Measurements from ENCODE around the gene MAZ. TPM values are rescaled to one million over a fixed set of nuclear protein-coding genes. Genes with fewer than 3 reads are reported as not detected.
"Not testable (repeated sequence)": the region's sequence is repeated elsewhere in the genome, so short reads cannot be mapped to it uniquely, and the experiment has no call there.

Gene MAZ
- total and polyA plus RNA-seq, 2 donors from 2014 or later: 85.5 to 137 TPM

DNA sequence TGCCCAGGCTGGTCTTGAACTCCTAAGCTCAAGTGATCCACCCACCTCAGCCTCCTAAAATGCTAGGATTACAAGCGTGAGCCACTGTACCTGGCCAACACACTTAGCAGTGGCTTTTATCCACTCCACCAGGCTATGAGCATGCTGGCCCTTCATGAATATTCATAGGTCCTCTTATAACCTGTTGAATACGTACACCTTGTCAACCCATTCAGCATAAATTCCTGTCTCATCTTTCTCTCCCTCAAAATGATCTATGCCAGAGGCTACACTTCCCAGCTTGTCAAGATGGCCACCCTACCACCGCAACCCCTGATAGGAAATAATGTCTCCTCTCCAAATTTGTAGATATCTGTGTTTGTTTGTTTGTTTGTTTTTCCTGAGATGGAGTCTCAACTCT is 39.3 kb upstream of the MAZ start:
- H3K9ac ChIP-seq (ENCODE audit: low read length in 3 of 3): no peak overlapping the region
- no peaks in the 10 kb centered on the region for H3K9me3 ChIP-seq (ENCODE audit: control insufficient read depth in 2 of 3, insufficient read depth in 1 of 3, low read length in 3 of 3)
- TF ChIP-seq, protein P1, sequence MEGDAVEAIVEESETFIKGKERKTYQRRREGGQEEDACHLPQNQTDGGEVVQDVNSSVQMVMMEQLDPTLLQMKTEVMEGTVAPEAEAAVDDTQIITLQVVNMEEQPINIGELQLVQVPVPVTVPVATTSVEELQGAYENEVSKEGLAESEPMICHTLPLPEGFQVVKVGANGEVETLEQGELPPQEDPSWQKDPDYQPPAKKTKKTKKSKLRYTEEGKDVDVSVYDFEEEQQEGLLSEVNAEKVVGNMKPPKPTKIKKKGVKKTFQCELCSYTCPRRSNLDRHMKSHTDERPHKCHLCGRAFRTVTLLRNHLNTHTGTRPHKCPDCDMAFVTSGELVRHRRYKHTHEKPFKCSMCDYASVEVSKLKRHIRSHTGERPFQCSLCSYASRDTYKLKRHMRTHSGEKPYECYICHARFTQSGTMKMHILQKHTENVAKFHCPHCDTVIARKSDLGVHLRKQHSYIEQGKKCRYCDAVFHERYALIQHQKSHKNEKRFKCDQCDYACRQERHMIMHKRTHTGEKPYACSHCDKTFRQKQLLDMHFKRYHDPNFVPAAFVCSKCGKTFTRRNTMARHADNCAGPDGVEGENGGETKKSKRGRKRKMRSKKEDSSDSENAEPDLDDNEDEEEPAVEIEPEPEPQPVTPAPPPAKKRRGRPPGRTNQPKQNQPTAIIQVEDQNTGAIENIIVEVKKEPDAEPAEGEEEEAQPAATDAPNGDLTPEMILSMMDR (IDR thresholded peaks at IDR 0.05; ENCODE audit: borderline replicate concordance, extremely low read depth, insufficient read depth): no peak
- no peaks in the 10 kb centered on the region for H3K27me3 ChIP-seq (ENCODE audit: control insufficient read depth, insufficient read depth, low read length)
- no peak overlapping the region for H3K27ac ChIP-seq (ENCODE audit: low read depth in 2 of 2, low read length in 2 of 2)
- FAIRE-seq: no peak
- no peak overlapping the region for H3K4me3 ChIP-seq (ENCODE audit: low read length in 3 of 3)
- DNase-seq: no peak
- no peaks in the 10 kb centered on the region for H3K4me1 ChIP-seq (ENCODE audit: control insufficient read depth in 2 of 3, insufficient read depth in 2 of 3, low read depth in 1 of 3, low read length in 3 of 3)
- H3K36me3 ChIP-seq (ENCODE audit: control insufficient read depth in 2 of 3, insufficient read depth in 3 of 3, low read length in 3 of 3): no peaks in the 10 kb centered on the region
- intact Hi-C loops (cut with DNase I): no loop called here

DNA sequence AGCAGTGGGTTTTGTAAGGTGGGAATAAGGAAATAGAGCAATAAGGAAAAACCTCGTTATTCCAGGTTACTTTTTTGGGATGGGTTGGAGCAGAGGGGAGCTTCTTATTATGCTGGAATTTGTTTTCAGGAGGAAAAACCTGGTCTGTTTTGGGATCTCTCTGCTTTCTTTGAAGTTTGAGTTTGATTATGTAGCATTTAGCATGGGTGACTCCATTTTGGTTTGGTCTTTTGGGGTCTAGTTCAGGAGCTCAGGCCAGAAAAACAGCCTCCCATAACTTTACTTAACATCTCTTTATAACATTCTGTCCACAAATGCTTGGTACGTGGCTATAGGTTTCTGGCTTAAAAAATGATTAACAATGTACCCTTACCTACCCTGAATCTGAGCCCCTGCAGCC is 36.8 kb upstream of the MAZ start:
- no peak for FAIRE-seq
- Histone ChIP-seq H3K36me3 (ENCODE audit: control insufficient read depth in 2 of 3, insufficient read depth in 3 of 3, low read length in 3 of 3) (no peaks in the 10 kb centered on the region), H3K4me1 (ENCODE audit: control insufficient read depth in 2 of 3, insufficient read depth in 2 of 3, low read depth in 1 of 3, low read length in 3 of 3) (no peaks in the 10 kb centered on the region), H3K4me3 (ENCODE audit: low read length in 3 of 3) (no peak overlapping the region), H3K9ac (ENCODE audit: low read length in 3 of 3) (no peak overlapping the region), H3K27me3 (ENCODE audit: control insufficient read depth, insufficient read depth, low read length) (no peaks in the 10 kb centered on the region), H3K27ac (ENCODE audit: low read depth in 2 of 2, low read length in 2 of 2) (no peak overlapping the region), H3K9me3 (ENCODE audit: control insufficient read depth in 2 of 3, insufficient read depth in 1 of 3, low read length in 3 of 3) (no peaks in the 10 kb centered on the region)
- DNase-seq: no peak
- TF ChIP-seq, protein P1 (IDR thresholded peaks at IDR 0.05; ENCODE audit: borderline replicate concordance, extremely low read depth, insufficient read depth): no peak
- intact Hi-C loops (cut with DNase I): no loop called here

DNA sequence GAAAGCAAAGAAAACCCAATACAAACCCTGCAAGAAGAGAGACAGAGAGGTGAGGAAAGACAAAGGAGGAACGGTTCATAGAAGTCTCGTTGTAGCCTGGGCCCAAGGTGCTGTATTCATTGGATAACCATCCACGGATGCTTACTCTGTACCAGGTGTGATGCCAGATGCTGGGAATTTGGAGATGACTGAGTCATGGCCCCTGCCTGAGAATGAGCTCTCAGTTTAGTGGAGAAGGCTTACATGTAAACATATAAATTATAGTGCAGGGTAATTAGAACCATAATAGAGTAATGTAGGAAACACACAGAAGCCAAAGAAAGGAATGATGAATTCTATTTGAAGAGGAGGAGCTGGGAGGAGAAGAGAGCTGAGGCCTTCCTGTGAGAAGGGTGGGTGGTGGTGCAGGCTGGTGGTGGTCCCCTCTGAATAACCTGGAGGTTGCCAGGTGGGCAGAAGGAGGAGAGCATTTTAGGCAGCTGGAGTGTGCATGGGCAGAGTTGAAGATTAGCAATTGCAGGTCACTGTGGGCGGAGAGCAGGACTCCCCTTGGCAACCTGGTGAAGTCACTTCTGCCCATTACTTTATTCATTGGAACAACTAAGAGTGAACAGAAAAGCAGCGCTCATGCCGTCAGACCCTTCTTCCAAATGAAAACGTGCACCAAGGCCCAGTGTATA is 35.9 kb upstream of the MAZ start:
- no peaks in the 10 kb centered on the region for H3K9me3 ChIP-seq (ENCODE audit: control insufficient read depth in 2 of 3, insufficient read depth in 1 of 3, low read length in 3 of 3)
- intact Hi-C loops (cut with DNase I): no loop called here
- FAIRE-seq: no peak

DNA sequence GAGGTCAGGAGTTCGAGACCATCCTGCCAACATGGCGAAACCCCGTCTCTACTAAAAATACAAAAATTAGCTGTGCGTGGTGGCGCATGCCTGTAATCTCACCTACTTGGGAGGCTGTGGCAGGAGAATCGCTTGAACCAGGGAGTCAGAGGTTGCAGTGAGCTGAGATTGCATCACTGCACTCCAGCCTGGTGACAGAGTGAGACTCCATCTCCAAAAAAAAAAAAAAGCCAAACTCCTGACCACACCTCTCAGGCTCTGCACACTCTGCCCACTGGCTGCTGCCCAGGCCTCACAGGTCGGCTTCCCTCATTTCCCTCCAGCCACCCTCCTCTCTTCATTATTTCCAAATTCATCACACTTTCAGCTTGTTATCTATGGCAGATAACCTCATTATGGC is 34.0 kb upstream of the MAZ start:
- H3K27me3 ChIP-seq (ENCODE audit: control insufficient read depth, insufficient read depth, low read length); DNase-seq; H3K36me3 ChIP-seq (ENCODE audit: control insufficient read depth in 2 of 3, insufficient read depth in 3 of 3, low read length in 3 of 3); intact Hi-C loops (cut with DNase I); H3K9ac ChIP-seq (ENCODE audit: low read length in 3 of 3); H3K4me3 ChIP-seq (ENCODE audit: low read length in 3 of 3); FAIRE-seq; H3K4me1 ChIP-seq (ENCODE audit: control insufficient read depth in 2 of 3, insufficient read depth in 2 of 3, low read depth in 1 of 3, low read length in 3 of 3); H3K9me3 ChIP-seq (ENCODE audit: control insufficient read depth in 2 of 3, insufficient read depth in 1 of 3, low read length in 3 of 3); H3K27ac ChIP-seq (ENCODE audit: low read depth in 2 of 2, low read length in 2 of 2): not testable (repeated sequence)

More for the DNA sequence above, 35.9 kb upstream of the MAZ start:
- TF ChIP-seq, protein P1 (IDR thresholded peaks at IDR 0.05; ENCODE audit: borderline replicate concordance, extremely low read depth, insufficient read depth): no peak
- Histone ChIP-seq H3K4me1 (ENCODE audit: control insufficient read depth in 2 of 3, insufficient read depth in 2 of 3, low read depth in 1 of 3, low read length in 3 of 3) (no peaks in the 10 kb centered on the region), H3K4me3 (ENCODE audit: low read length in 3 of 3) (no peak overlapping the region), H3K27ac (ENCODE audit: low read depth in 2 of 2, low read length in 2 of 2) (no peak overlapping the region), H3K36me3 (ENCODE audit: control insufficient read depth in 2 of 3, insufficient read depth in 3 of 3, low read length in 3 of 3) (no peaks in the 10 kb centered on the region), H3K9ac (ENCODE audit: low read length in 3 of 3) (no peak overlapping the region), H3K27me3 (ENCODE audit: control insufficient read depth, insufficient read depth, low read length) (no peaks in the 10 kb centered on the region)
- DNase-seq: no peak

All from kidney (tissue), 14 donors.